SK-N-SH treated with all-trans-retinoic acid at 6 μM for 48 hours (cell line): ENCODE data around the gene CRELD2.

Experiments
- BACH2 ChIP-seq: fragments of 250-450 bp; sonication (Bioruptor Pico); IDR thresholded peaks from 2 replicates; pipeline ENCODE4 v1.9.0; 2021; ENCODE audit warnings: mild to moderate bottlenecking, borderline replicate concordance
- ESRRG ChIP-seq: fragments of 250-450 bp; sonication (Bioruptor Pico); IDR thresholded peaks from 2 replicates; pipeline ENCODE4 v1.6.1; 2021; ENCODE audit warnings: mild to moderate bottlenecking
- PATZ1 ChIP-seq: fragments of 250-450 bp; sonication (Bioruptor Pico); IDR thresholded peaks from 2 replicates; pipeline ENCODE4 v1.8.0; 2020; ENCODE audit warnings: mild to moderate bottlenecking, moderate library complexity, borderline replicate concordance
- RARB ChIP-seq: fragments of 250-450 bp; sonication (Bioruptor Pico); IDR thresholded peaks from 2 replicates; pipeline ENCODE4 v1.8.0; 2021; ENCODE audit warnings: mild to moderate bottlenecking, moderate library complexity
- SNAI2 ChIP-seq: fragments of 250-450 bp; sonication (Bioruptor Pico); IDR thresholded peaks from 2 replicates; pipeline ENCODE4 v1.5.0; 2020; ENCODE audit warnings: mild to moderate bottlenecking, moderate library complexity
- ZC3H10 ChIP-seq: fragments of 250-450 bp; sonication (Bioruptor Pico); IDR thresholded peaks from 2 replicates; pipeline ENCODE4 v1.5.1; 2021; ENCODE audit warnings: mild to moderate bottlenecking, moderate library complexity
- ZFP3 ChIP-seq: fragments of 250-450 bp; sonication (Bioruptor Pico); IDR thresholded peaks from 2 replicates; pipeline ENCODE4 v1.5.0; 2020; ENCODE audit warnings: mild to moderate bottlenecking, moderate library complexity
- ZFP30 ChIP-seq: fragments of 450-650 bp; formaldehyde crosslinking; IDR thresholded peaks from 2 replicates; pipeline ENCODE4 v1.5.0; 2022; ENCODE audit warnings: mild to moderate bottlenecking, moderate library complexity
- ZNF70 ChIP-seq: fragments of 450-650 bp; formaldehyde crosslinking; IDR thresholded peaks from 2 replicates; pipeline ENCODE4 v1.5.0; 2020; ENCODE audit warnings: mild to moderate bottlenecking, moderate library complexity
- TF ChIP-seq, protein P1 (sequence below): fragments of 250-450 bp; sonication (Bioruptor Pico); IDR thresholded peaks from 2 replicates; pipeline ENCODE4 v1.5.1; 2021; ENCODE audit warnings: mild to moderate bottlenecking, moderate library complexity
- TF ChIP-seq, protein P2 (sequence below): fragments of 250-450 bp; sonication (Bioruptor Pico); IDR thresholded peaks from 2 replicates; pipeline ENCODE4 v1.5.1; 2020; ENCODE audit warnings: low read depth, mild to moderate bottlenecking, moderate library complexity

GRCh38 chr22:49900441-49901230 lies 17.8 kb upstream of the CRELD2 start:
- TF ChIP-seq ZNF70 (CRISPR knock-in tag) (no peak), PATZ1 (CRISPR knock-in tag) (no peak), ZFP30 (CRISPR knock-in tag) (no peak), RARB (CRISPR knock-in tag) (no peak), BACH2 (CRISPR knock-in tag) (no peak), ZC3H10 (no peak), SNAI2 (CRISPR knock-in tag) (no peak), ZFP3 (CRISPR knock-in tag) (no peak), ESRRG (no peak)
- TF ChIP-seq, protein P1, sequence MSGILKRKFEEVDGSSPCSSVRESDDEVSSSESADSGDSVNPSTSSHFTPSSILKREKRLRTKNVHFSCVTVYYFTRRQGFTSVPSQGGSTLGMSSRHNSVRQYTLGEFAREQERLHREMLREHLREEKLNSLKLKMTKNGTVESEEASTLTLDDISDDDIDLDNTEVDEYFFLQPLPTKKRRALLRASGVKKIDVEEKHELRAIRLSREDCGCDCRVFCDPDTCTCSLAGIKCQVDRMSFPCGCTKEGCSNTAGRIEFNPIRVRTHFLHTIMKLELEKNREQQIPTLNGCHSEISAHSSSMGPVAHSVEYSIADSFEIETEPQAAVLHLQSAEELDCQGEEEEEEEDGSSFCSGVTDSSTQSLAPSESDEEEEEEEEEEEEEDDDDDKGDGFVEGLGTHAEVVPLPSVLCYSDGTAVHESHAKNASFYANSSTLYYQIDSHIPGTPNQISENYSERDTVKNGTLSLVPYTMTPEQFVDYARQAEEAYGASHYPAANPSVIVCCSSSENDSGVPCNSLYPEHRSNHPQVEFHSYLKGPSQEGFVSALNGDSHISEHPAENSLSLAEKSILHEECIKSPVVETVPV (CRISPR knock-in tag): no peak
- TF ChIP-seq, protein P2, sequence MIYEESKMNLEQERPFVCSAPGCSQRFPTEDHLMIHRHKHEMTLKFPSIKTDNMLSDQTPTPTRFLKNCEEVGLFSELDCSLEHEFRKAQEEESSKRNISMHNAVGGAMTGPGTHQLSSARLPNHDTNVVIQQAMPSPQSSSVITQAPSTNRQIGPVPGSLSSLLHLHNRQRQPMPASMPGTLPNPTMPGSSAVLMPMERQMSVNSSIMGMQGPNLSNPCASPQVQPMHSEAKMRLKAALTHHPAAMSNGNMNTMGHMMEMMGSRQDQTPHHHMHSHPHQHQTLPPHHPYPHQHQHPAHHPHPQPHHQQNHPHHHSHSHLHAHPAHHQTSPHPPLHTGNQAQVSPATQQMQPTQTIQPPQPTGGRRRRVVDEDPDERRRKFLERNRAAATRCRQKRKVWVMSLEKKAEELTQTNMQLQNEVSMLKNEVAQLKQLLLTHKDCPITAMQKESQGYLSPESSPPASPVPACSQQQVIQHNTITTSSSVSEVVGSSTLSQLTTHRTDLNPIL (CRISPR knock-in tag): no peak
